IPS-18a (cell line): Measurements from ENCODE around the gene FXYD2.
"Not testable (repeated sequence)": the region's sequence is repeated elsewhere in the genome, so short reads cannot be mapped to it uniquely, and the experiment has no call there.

Experiments used
- H3K27ac ChIP-seq: one replicate; pipeline ENCODE4 v1.5.1; 2013; ENCODE audit warnings: low read length
- H3K27me3 ChIP-seq: one replicate; pipeline ENCODE4 v1.6.1; 2013; ENCODE audit warnings: mild to moderate bottlenecking, low read length; ENCODE audit not compliant: control insufficient read depth, insufficient read depth
- H3K36me3 ChIP-seq: one replicate; pipeline ENCODE4 v1.6.1; 2013; ENCODE audit warnings: low read depth, low read length; ENCODE audit not compliant: control insufficient read depth
- H3K4me1 ChIP-seq: one replicate; pipeline ENCODE4 v1.6.1; 2013; ENCODE audit warnings: low read depth, low read length; ENCODE audit not compliant: control insufficient read depth
- H3K4me3 ChIP-seq: one replicate; pipeline ENCODE4 v1.5.1; 2013; ENCODE audit warnings: low read length
- H3K9ac ChIP-seq: one replicate; pipeline ENCODE4 v1.6.1; 2013; ENCODE audit warnings: mild to moderate bottlenecking, low read length, moderate library complexity
- H3K9me3 ChIP-seq: one replicate; pipeline ENCODE4 v1.6.1; 2013; ENCODE audit warnings: low read depth, low read length; ENCODE audit not compliant: control insufficient read depth

Gene FXYD2

DNA sequence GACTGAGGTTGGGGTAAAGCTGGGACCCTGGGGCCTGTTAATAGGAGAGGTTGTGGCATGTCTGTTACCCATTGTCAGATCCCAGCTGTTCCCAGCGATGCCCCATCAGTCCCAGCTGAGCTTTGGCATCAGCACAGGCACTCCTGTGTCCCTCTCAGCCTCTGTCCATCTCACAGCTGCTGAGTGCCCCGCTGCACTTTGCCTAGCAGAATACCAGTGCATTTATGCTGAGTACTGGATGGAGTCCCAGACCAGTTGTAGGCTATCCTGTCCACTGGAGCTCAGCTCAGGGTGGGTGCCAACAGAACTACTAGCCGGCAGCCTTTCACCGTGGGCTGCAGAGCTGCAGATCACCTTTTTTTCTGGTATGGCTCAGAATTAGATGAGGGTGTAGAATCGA is 42.0 kb upstream of the FXYD2 start:
- Histone ChIP-seq H3K4me3 (no peak overlapping the region), H3K27me3 (no peaks in the 10 kb centered on the region), H3K36me3 (no peaks in the 10 kb centered on the region)

GRCh38 chr11:117865546-117865945 is 41.0 kb upstream of the FXYD2 start:
- not testable (repeated sequence) for H3K9me3 ChIP-seq, H3K27ac ChIP-seq, H3K4me3 ChIP-seq, H3K9ac ChIP-seq, H3K27me3 ChIP-seq, H3K36me3 ChIP-seq
- H3K4me1 ChIP-seq, result peaks cover 25% of the 10 kb centered on the region

More for the DNA sequence above, 42.0 kb upstream of the FXYD2 start:
- Histone ChIP-seq H3K4me1 (peaks cover 19% of the 10 kb centered on the region), H3K9me3 (no peaks in the 10 kb centered on the region), H3K27ac (no peak overlapping the region), H3K9ac (no peak overlapping the region)

DNA sequence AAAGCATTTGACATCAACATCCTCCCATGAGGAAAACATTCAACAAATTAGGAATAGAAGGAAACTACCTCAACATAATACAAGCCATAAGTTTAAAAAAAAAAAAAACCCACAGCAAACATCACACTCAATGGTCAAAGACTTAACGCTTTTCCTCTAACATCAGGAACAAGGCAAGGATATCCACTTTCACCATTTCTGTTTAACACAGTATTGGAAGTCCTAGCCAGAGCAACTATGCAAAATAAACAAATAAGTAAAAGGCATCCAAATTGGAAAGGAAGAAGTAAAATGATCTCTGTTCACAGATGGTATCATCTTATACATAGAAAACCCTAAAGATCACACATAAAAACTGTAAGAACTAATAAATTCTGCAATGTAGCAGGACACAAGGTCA is 38.8 kb upstream of the FXYD2 start:
- H3K4me3 ChIP-seq, result no peak overlapping the region
- no peaks in the 10 kb centered on the region for H3K27me3 ChIP-seq
- peaks cover 11% of the 10 kb centered on the region for H3K4me1 ChIP-seq
- no peaks in the 10 kb centered on the region for H3K36me3 ChIP-seq
- H3K27ac ChIP-seq, result no peak overlapping the region
- no peaks in the 10 kb centered on the region for H3K9me3 ChIP-seq
- H3K9ac ChIP-seq, result no peak overlapping the region

DNA sequence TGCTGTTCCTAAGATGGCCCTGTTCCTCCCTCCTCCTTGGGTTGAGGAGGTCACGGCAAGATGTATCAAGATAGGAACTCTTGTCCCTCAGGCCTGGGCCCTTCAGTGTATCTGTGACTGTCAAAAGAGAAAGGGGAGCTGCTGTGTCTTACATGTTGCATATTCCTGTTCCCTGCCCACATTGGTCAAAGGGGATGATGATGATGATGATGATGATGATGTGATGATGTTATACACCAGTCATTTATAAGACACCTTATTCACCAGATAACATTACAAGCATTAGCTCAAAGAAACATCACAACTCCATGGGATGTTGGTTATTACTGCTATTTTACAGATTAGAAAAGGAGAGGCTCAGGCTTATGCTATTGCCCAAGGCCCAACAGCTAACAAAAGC is 38.2 kb upstream of the FXYD2 start:
- Histone ChIP-seq H3K27ac (no peak overlapping the region), H3K9ac (no peak overlapping the region), H3K9me3 (no peaks in the 10 kb centered on the region), H3K4me3 (no peak overlapping the region), H3K27me3 (no peaks in the 10 kb centered on the region), H3K4me1 (peaks cover 11% of the 10 kb centered on the region), H3K36me3 (no peaks in the 10 kb centered on the region)

DNA sequence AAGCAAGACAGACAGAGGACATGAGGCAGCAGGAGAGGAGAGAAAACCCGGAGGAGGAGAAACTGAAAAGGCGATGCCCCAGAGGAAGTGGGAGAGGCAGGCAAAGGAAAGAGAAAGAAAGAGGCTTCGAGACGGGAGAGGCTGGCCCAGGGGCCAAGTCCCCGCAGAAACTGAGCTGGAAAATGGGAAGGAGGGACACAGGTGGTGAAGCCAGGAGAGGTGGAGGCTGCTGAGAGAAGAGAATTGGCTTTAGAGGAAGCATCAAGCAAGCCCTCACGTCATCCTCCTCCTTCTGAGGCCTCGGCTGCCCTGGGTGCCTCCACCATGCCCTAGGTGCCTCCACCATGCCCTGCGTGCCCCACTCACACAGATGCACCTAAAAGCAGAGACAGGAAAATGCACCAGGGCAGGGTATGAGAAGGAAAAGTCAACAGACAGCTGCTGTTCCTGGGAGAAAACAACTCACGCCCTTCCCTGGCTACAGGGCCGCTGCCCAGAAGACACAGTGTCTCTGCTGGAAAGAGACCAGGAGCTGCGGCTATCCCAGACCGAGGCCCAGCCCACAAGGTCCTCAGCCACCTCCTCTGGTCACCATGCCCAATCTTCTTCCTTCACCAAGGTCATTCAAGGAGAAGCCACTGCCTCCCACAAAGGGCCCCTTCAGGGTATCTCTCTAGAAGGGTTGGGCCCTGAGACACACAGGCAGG is 37.6 kb upstream of the FXYD2 start:
- no peaks in the 10 kb centered on the region for H3K36me3 ChIP-seq
- H3K4me1 ChIP-seq, result peaks cover 11% of the 10 kb centered on the region
- H3K4me3 ChIP-seq, result no peak overlapping the region
- no peak overlapping the region for H3K27ac ChIP-seq
- no peaks in the 10 kb centered on the region for H3K27me3 ChIP-seq
- H3K9me3 ChIP-seq, result no peaks in the 10 kb centered on the region
- no peak overlapping the region for H3K9ac ChIP-seq

- Histone ChIP-seq H3K4me3 (no peak overlapping the region), H3K9me3 (no peaks in the 10 kb centered on the region), H3K27ac (no peak overlapping the region)
Measured at GRCh38 chr11:117861151-117862018, 36.8 kb upstream of the FXYD2 start.

DNA sequence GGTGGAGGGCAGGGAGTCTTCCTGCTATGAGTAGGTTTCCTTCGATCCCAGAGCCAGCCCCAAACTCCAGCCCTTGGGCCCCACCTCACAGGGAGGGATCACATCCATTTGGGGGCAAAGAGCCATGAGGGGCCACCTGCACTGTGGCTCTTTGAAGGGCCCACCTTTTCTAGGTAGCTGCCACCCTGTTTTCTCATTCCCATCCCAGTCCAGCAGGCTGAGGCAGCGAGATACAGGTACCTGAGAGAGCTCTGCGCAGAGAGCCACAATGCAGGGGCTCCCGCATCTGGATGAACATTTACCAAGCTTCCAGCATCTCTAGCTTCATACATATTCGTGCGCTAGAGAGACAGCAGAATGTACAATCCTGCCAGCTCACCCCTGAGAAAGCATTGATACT is 35.6 kb upstream of the FXYD2 start:
- Histone ChIP-seq H3K27ac (no peak overlapping the region), H3K9me3 (no peaks in the 10 kb centered on the region), H3K36me3 (no peaks in the 10 kb centered on the region), H3K27me3 (no peaks in the 10 kb centered on the region), H3K4me1 (peaks cover 11% of the 10 kb centered on the region), H3K9ac (no peak overlapping the region), H3K4me3 (no peak overlapping the region)

More at GRCh38 chr11:117861151-117862018, 36.8 kb upstream of the FXYD2 start:
- no peaks in the 10 kb centered on the region for H3K27me3 ChIP-seq
- H3K4me1 ChIP-seq, result peaks cover 11% of the 10 kb centered on the region
- no peak overlapping the region for H3K9ac ChIP-seq
- H3K36me3 ChIP-seq, result no peaks in the 10 kb centered on the region

DNA sequence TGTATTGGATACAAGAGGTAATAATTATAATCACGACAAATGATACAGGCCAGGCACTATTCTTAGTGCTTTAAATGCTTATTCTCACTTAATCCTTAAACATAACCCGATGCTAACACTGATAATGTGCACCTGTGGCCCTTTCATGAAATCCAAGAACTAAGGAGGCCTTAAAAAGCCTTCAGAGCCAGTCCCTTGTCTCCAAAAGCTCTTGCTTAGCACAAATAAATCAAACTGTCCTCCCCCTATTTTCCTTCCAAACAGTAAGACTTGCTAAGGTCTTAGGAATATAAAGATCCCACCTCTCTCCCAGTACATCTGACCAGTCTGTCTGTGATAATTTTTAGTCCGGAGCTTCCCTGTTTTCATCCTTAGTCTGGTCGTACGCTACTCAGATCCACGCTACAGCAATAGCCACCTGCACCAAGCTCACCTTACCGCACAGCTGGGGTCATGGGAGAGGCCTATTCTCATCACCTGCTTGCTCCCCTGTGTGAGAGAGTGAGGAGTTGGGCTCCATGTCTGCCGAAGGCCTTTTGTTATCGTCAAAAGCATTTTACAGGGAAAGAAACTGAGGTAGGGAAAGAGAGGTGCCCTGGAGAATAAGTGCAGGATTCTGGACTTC is 35.1 kb upstream of the FXYD2 start:
- no peaks in the 10 kb centered on the region for H3K9me3 ChIP-seq
- H3K4me3 ChIP-seq, result no peak overlapping the region
- H3K4me1 ChIP-seq, result peaks cover 11% of the 10 kb centered on the region
- H3K27ac ChIP-seq, result no peak overlapping the region
- H3K27me3 ChIP-seq, result no peaks in the 10 kb centered on the region
- no peaks in the 10 kb centered on the region for H3K36me3 ChIP-seq
- no peak overlapping the region for H3K9ac ChIP-seq

- Histone ChIP-seq H3K4me1 (peaks cover 11% of the 10 kb centered on the region), H3K4me3 (no peak overlapping the region), H3K36me3 (no peaks in the 10 kb centered on the region), H3K9me3 (no peaks in the 10 kb centered on the region), H3K27ac (no peak overlapping the region), H3K27me3 (no peaks in the 10 kb centered on the region), H3K9ac (no peak overlapping the region)
Measured at GRCh38 chr11:117859061-117859460, 34.5 kb upstream of the FXYD2 start.

DNA sequence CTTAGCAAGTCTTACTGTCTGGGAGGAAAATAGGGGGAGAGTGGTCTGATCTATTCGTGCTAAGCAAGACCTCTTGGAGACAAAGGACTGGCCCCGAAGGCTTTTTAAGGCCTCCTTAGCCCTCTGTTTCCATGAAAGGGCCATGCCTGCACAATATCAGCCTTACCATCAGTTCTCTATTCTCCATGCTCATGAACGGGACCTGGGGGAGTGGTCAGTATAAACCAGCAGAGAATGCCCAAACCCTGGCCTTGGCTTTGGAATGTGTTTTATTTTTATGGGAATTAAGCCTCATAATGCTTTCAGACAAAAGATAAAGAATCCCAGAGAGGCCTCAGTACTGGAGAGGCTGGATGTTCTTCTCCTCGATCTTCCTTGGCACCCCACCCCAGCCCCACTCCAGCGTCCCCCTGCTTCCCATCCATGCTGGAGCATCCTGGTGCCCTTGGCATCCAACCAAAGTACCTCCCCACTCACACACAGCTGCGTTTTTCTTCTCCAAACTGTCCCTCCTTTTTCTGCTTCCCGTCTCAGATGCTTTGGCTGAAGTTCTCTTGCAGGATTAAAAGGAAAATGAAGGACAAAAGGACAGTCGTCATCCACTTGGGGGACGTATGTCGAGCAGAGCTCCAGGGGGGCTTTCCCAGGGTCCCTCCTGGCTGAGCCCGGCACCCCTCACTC is 33.3 kb upstream of the FXYD2 start:
- H3K27me3 ChIP-seq, result no peaks in the 10 kb centered on the region
- H3K27ac ChIP-seq, result no peak overlapping the region
- no peaks in the 10 kb centered on the region for H3K36me3 ChIP-seq
- no peak overlapping the region for H3K4me3 ChIP-seq
- H3K4me1 ChIP-seq, result peaks cover 11% of the 10 kb centered on the region
- no peaks in the 10 kb centered on the region for H3K9me3 ChIP-seq
- H3K9ac ChIP-seq, result no peak overlapping the region

DNA sequence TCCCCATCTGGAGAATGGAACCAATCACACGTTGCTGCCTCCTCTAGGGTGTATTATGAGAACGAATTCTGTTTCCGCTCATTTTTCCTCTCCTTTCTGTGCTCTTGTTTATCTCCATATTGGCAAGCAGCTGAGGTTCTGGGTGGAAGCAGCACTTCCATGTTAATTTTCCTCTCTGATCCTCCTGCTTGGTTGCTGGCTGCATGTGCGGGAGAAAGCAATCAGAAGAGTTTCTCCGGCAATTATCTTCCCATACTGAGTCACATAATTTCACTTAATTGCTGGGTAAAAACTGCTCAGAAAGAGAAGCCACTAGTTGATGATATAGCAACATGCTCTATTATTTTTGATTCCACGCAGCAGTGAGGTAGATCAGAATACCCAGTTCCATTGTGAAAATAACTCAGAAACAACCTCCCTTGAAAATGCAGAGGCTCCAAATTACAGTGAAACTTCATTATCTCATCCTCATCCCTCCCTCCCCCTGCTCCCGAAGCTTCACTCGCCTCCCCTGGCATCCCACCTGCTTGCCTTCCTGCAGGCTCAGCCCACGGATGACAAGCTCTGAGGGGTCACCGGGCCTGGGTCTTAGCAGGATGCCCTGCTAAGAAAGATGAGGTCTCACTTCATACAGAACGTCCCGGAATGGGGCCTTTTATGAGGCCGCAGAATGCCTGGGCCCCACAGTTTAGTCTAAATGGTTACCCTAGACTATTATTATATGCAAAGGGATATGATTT is 31.5 kb upstream of the FXYD2 start:
- Histone ChIP-seq H3K9ac (no peak overlapping the region), H3K4me1 (peaks cover 13% of the 10 kb centered on the region)

More for the DNA sequence above, 31.5 kb upstream of the FXYD2 start:
- peaks cover 3% of the 10 kb centered on the region for H3K9me3 ChIP-seq
- H3K27me3 ChIP-seq, result no peaks in the 10 kb centered on the region
- no peak overlapping the region for H3K27ac ChIP-seq
- H3K4me3 ChIP-seq, result no peak overlapping the region
- no peaks in the 10 kb centered on the region for H3K36me3 ChIP-seq
